Left renal cortex interstitium (tissue), 4 donors: ENCODE results near the gene RPS8. TPM values are rescaled to one million over a fixed set of nuclear protein-coding genes. Genes with fewer than 3 reads are reported as not detected.
"Not testable (repeated sequence)": the region's sequence is repeated elsewhere in the genome, so short reads cannot be mapped to it uniquely, and the experiment has no call there.

ENCODE experiments used
- DNase-seq, 4 donors: peaks; one replicate each; pipeline ENCODE4 v3.0.0-alpha.2; 2013; ENCODE audit warnings: low read depth in 4 of 4, low spot score in 2 of 4, missing footprints in 1 of 4
- polyA plus RNA-seq, 4 donors: library from polyadenylated mRNA; unstranded; fragments of 120-200 nt; gene quantifications; one replicate each; pipeline ENCODE4 v1.2.1, GENCODE V29; 2013; ENCODE audit not compliant: insufficient read length in 4 of 4

RPS8 gene
- polyA plus RNA-seq, 4 donors, result 2,090 to 2,870 (median 2,389) TPM

- no peak for DNase-seq
Measured at GRCh38 chr1:44817771-44818495, 42.6 kb downstream of the RPS8 start.

- DNase-seq, result no peak
Measured at GRCh38 chr1:44819196-44819607, 43.9 kb downstream of the RPS8 start.

- DNase-seq, result peak in 2 of 4 donors; percentile 80 to 96
Measured at GRCh38 chr1:44819608-44820327, 44.4 kb downstream of the RPS8 start.

- DNase-seq, result no peak
Measured at GRCh38 chr1:44820328-44821239, 45.2 kb downstream of the RPS8 start.

- no peak for DNase-seq
Measured at GRCh38 chr1:44821240-44821715, 45.9 kb downstream of the RPS8 start.

GRCh38 chr1:44822131-44822701 lies 46.9 kb downstream of the RPS8 start:
- DNase-seq, result no peak

GRCh38 chr1:44822981-44823451 lies 47.7 kb downstream of the RPS8 start:
- no peak for DNase-seq

- DNase-seq, result not testable (repeated sequence)
Measured at GRCh38 chr1:44824392-44824791, 49.1 kb downstream of the RPS8 start.

GRCh38 chr1:44826375-44827196 lies 51.2 kb downstream of the RPS8 start:
- no peak for DNase-seq

- no peak for DNase-seq
Measured at GRCh38 chr1:44827197-44828002, 52.1 kb downstream of the RPS8 start.

GRCh38 chr1:44828003-44828651 lies 52.8 kb downstream of the RPS8 start:
- no peak for DNase-seq

Other genes with a start within 250 kb of the RPS8 start
- gene TMEM53, start 101.1 kb upstream of the RPS8 start, polyA plus RNA-seq, result 10 to 100 TPM; 12.4 to 15.3 (median 13.6) TPM
- 1 to 10 TPM; 4.9 to 9.3 (median 7.3) TPM for gene ARMH1, start 100.8 kb upstream of the RPS8 start, polyA plus RNA-seq
- gene RNU5D-1, start 44.4 kb upstream of the RPS8 start, polyA plus RNA-seq, result 1 to 10 TPM in 1 of 4 donors, not detected in 3; 2.0 TPM
- gene KIF2C, start 35.7 kb upstream of the RPS8 start, polyA plus RNA-seq, result 10 to 100 TPM; 24.6 to 27.5 (median 26.3) TPM
- gene BEST4, start 12.6 kb downstream of the RPS8 start, polyA plus RNA-seq, result 1 to 10 TPM in 1 of 4 donors, under 1 TPM in 3; 0.65 to 1.0 (median 0.84) TPM
- 1 to 10 TPM; 6.8 to 8.4 (median 7.3) TPM for gene PLK3, start 24.8 kb downstream of the RPS8 start, polyA plus RNA-seq
- gene DYNLT4, start 31.8 kb downstream of the RPS8 start, polyA plus RNA-seq, result under 1 TPM in 1 of 4 donors, not detected in 3; 0.14 TPM
- 10 to 100 TPM in 2 of 4 donors, 1 to 10 TPM in 2; 6.8 to 25.0 (median 16.2) TPM for gene BTBD19, start 33.0 kb downstream of the RPS8 start, polyA plus RNA-seq
- gene PTCH2, start 67.7 kb downstream of the RPS8 start, polyA plus RNA-seq, result 1 to 10 TPM; 3.3 to 8.0 (median 6.2) TPM
- gene EIF2B3, start 211.1 kb downstream of the RPS8 start, polyA plus RNA-seq, result 10 to 100 TPM; 30.2 to 40.0 (median 33.3) TPM
- 10 to 100 TPM; 27.9 to 38.4 (median 33.7) TPM for gene HECTD3, start 235.8 kb downstream of the RPS8 start, polyA plus RNA-seq
- 100 to 1,000 TPM; 106 to 114 (median 112) TPM for gene UROD, start 236.7 kb downstream of the RPS8 start, polyA plus RNA-seq